ENCODE measurements around the gene CLBA1. TPM values are rescaled to one million over a fixed set of nuclear protein-coding genes. Genes with fewer than 3 reads are reported as not detected.

CLBA1 gene
- total RNA-seq, 1 donor from 2014 or later, result 3.5 TPM

Other genes with a start within 250 kb of the CLBA1 start
- gene SIVA1, start 232.6 kb upstream of the CLBA1 start, total RNA-seq, result 40.1 TPM
- 62.3 TPM for gene AKT1, start 190.0 kb upstream of the CLBA1 start, total RNA-seq
- 2.8 TPM for gene ZBTB42, start 184.7 kb upstream of the CLBA1 start, total RNA-seq
- 10.2 TPM for gene CEP170B, start 120.5 kb upstream of the CLBA1 start, total RNA-seq
- gene PLD4, start 60.9 kb upstream of the CLBA1 start, total RNA-seq, result 5.6 TPM
- 52.0 TPM for gene AHNAK2, start 7.4 kb upstream of the CLBA1 start, total RNA-seq
- 23.6 TPM for gene CDCA4, start 35.3 kb downstream of the CLBA1 start, total RNA-seq
- gene GPR132, start 79.6 kb downstream of the CLBA1 start, total RNA-seq, result 1.6 TPM
- gene JAG2, start 183.0 kb downstream of the CLBA1 start, total RNA-seq, result 27.0 TPM
- gene NUDT14, start 195.5 kb downstream of the CLBA1 start, total RNA-seq, result 11.4 TPM

Measured in skin of body (tissue), 1 donor.